GM18858 (cell line): Measurements from ENCODE around the gene RASSF4.

ENCODE experiments used
- ATAC-seq: cut with Tn5 transposase; IDR thresholded peaks from one replicate; pipeline ENCODE4 v1.9.1; 2021; ENCODE audit not compliant: unreplicated experiment

RASSF4 gene

GRCh38 chr10:44927352-44927751 lies 32.2 kb upstream of the RASSF4 start:
- ATAC-seq = no peak

- ATAC-seq = no peak
These were observed 31.1 kb upstream of the RASSF4 start for GRCh38 chr10:44928462-44928861.

GRCh38 chr10:44929356-44930255 lies 30.0 kb upstream of the RASSF4 start:
- no peak for ATAC-seq

GRCh38 chr10:44930904-44931620 lies 28.5 kb upstream of the RASSF4 start:
- no peak for ATAC-seq

GRCh38 chr10:44931621-44932516 lies 27.7 kb upstream of the RASSF4 start:
- no peak for ATAC-seq

GRCh38 chr10:44932517-44933450 lies 26.8 kb upstream of the RASSF4 start:
- peak; percentile 93 for ATAC-seq

GRCh38 chr10:44933451-44934321 lies 25.9 kb upstream of the RASSF4 start:
- ATAC-seq = no peak

GRCh38 chr10:44934416-44935200 lies 25.0 kb upstream of the RASSF4 start:
- no peak for ATAC-seq

- no peak for ATAC-seq
These were observed 24.2 kb upstream of the RASSF4 start for GRCh38 chr10:44935201-44935965.

- ATAC-seq = no peak
These were observed 23.7 kb upstream of the RASSF4 start for GRCh38 chr10:44935966-44936295.

GRCh38 chr10:44936314-44936975 lies 23.2 kb upstream of the RASSF4 start:
- no peak for ATAC-seq

- no peak for ATAC-seq
These were observed 22.2 kb upstream of the RASSF4 start for GRCh38 chr10:44937196-44938005.

GRCh38 chr10:44938956-44939355 lies 20.6 kb upstream of the RASSF4 start:
- ATAC-seq = no peak

- ATAC-seq = no peak
These were observed 19.8 kb upstream of the RASSF4 start for GRCh38 chr10:44939691-44940401.

GRCh38 chr10:44944354-44944753 lies 15.2 kb upstream of the RASSF4 start:
- ATAC-seq = no peak

- ATAC-seq = peak; percentile 45
These were observed 13.4 kb upstream of the RASSF4 start for GRCh38 chr10:44946205-44946604.
